ENCODE data around the gene VGLL1.

- TF ChIP-seq EZH2 (IDR thresholded peaks at IDR 0.05; ENCODE audit: insufficient read depth, poor library complexity, severe bottlenecking), result no peak
- no peak for TF ChIP-seq EZH2phosphoT487 (IDR thresholded peaks at IDR 0.05; ENCODE audit: insufficient read depth, low read depth)
Measured at GRCh38 chrX:136586386-136586785, 54.4 kb downstream of the VGLL1 start.
